OCI-LY7 (cell line): ENCODE results near the gene MCTP2. TPM values are rescaled to one million over a fixed set of nuclear protein-coding genes. Genes with fewer than 3 reads are reported as not detected.

Experiments used
- BruUV-seq: library from RNA; stranded (reverse); fragments of 400-500 nt; replicated peaks from 2 replicates; lab custom pipeline; 2021; lab: Mats Ljungman, UMichigan
- CTCF ChIA-PET: fragments of 300-600 bp; sonication (Branson Sonifier 250); formaldehyde crosslinking; loops from one replicate; lab custom pipeline; 2022; ENCODE audit warnings: antibody characterized with exemption; ENCODE audit not compliant: unreplicated experiment; lab: Charles Lee
- POLR2A ChIA-PET: fragments of 300-600 bp; sonication (Branson Sonifier 250); formaldehyde crosslinking; loops from one replicate; lab custom pipeline; 2022; ENCODE audit warnings: antibody characterized with exemption; lab: Charles Lee
- DNase-seq: peaks from one replicate; pipeline ENCODE4 v3.0.0-alpha.2; 2015; ENCODE audit warnings: low spot score
- H2AFZ ChIP-seq: fragments of 200-600 bp; sonication (generic), shearing (Covaris generic); 2 replicates; pipeline ENCODE4 v1.6.1; 2014; ENCODE audit warnings: mild to moderate bottlenecking, antibody characterized with exemption, low read length, moderate library complexity
- H3K27ac ChIP-seq: fragments of 200-600 bp; sonication (generic); 2 replicates; pipeline ENCODE4 v1.5.1; 2014; ENCODE audit warnings: mixed run types, low read depth, mild to moderate bottlenecking, moderate library complexity, low read length, inconsistent platforms; ENCODE audit not compliant: poor library complexity, severe bottlenecking
- H3K36me3 ChIP-seq: fragments of 200-600 bp; sonication (generic); 2 replicates; pipeline ENCODE4 v1.6.1; 2014; ENCODE audit warnings: mild to moderate bottlenecking, antibody characterized with exemption, low read length, moderate library complexity, mixed read lengths; ENCODE audit not compliant: insufficient read depth
- H3K4me1 ChIP-seq: fragments of 200-600 bp; sonication (generic); 2 replicates; pipeline ENCODE4 v1.5.1; 2014; ENCODE audit warnings: mild to moderate bottlenecking, low read length; ENCODE audit not compliant: insufficient read depth, poor library complexity, severe bottlenecking
- H3K4me2 ChIP-seq: fragments of 200-600 bp; sonication (generic); 2 replicates; pipeline ENCODE4 v1.6.1; 2014; ENCODE audit warnings: mild to moderate bottlenecking, low read length
- H3K4me3 ChIP-seq: fragments of 200-600 bp; sonication (generic); 2 replicates; pipeline ENCODE4 v1.5.1; 2014; ENCODE audit warnings: mild to moderate bottlenecking, low read depth, low read length; ENCODE audit not compliant: poor library complexity, severe bottlenecking
- H3K79me2 ChIP-seq: fragments of 200-600 bp; sonication (generic); 2 replicates; pipeline ENCODE4 v1.6.1; 2016; ENCODE audit warnings: low read depth, mild to moderate bottlenecking, low read length, moderate library complexity, mixed read lengths; ENCODE audit not compliant: insufficient read depth
- H3K9me2 ChIP-seq: fragments of 200-600 bp; sonication (generic); 2 replicates; pipeline ENCODE4 v1.6.1; 2016; ENCODE audit warnings: mild to moderate bottlenecking, low read length, mixed read lengths; ENCODE audit not compliant: insufficient read depth
- H3K9me3 ChIP-seq: fragments of 200-600 bp; sonication (generic); 2 replicates; pipeline ENCODE4 v1.6.1; 2014; ENCODE audit warnings: mild to moderate bottlenecking, mixed run types, low read length, mixed read lengths
- H4K20me1 ChIP-seq: fragments of 200-600 bp; sonication (generic); 2 replicates; pipeline ENCODE4 v1.6.1; 2014; ENCODE audit warnings: mild to moderate bottlenecking, antibody characterized with exemption, low read length, moderate library complexity, mixed read lengths; ENCODE audit not compliant: insufficient read depth
- EZH2phosphoT487 ChIP-seq: fragments of 200-600 bp; sonication (generic); IDR thresholded peaks from 2 replicates; pipeline ENCODE4 v1.6.1; 2018; ENCODE audit warnings: low read depth, borderline replicate concordance, mild to moderate bottlenecking, mixed run types, antibody characterized with exemption, low read length, moderate library complexity, mixed read lengths
- intact Hi-C: fragments of 100-400 bp; cut with micrococcal nuclease; formaldehyde crosslinking; loops from one replicate; pipeline ENCODE4 v1.10.0; 2022; ENCODE audit not compliant: unreplicated experiment
- total RNA-seq, 2 experiments: library from RNA; depleted of rRNA in 1 of 2; stranded (reverse); fragments of >200 nt in 1 of 2; shearing (Covaris generic) in 1 of 2; gene quantifications; 2 replicates each; pipeline ENCODE4 v1.2.3, GENCODE V29; 2014 to 2022
- TF ChIP-seq, protein P1 (sequence below): fragments of 200-600 bp; sonication (generic); conservative IDR thresholded peaks from 2 replicates; pipeline ENCODE4 v1.5.1; 2014; ENCODE audit warnings: mild to moderate bottlenecking, antibody characterized with exemption, low read length, moderate library complexity, mixed read lengths

MCTP2 gene
- total RNA-seq, 2 experiments from 2014 or later: 73.2 to 90.6 TPM

DNA sequence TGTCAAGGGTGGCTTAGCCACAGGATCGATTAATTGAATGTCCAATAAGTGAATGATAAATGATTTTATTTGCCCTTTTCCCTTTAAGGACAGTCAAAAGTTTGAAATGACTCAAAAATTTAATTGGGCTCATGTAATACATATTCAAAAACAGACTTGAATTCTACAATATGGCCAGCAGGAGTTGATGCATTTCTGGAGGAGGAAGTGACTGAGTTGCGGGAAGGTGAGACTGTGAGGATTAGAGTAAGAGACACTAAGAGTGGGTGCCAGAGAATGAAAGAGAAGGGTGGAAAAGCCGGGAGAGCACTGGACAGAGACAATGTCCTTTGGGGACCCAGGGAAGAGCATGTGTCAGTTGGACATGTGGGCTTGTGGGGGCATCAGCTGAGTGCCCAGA is 83.3 kb downstream of the MCTP2 start:
- Histone ChIP-seq H3K4me3 (no peak overlapping the region), H2AFZ (no peak overlapping the region), H3K79me2 (peaks cover 12% of the 10 kb centered on the region; the same call in 1 of the 2 replicates), H3K4me2 (no peak overlapping the region), H3K9me2 (no peaks in the 10 kb centered on the region), H4K20me1 (no peaks in the 10 kb centered on the region), H3K27ac (no peak overlapping the region), H3K4me1 (peaks cover 14% of the 10 kb centered on the region), H3K9me3 (peaks cover 2% of the 10 kb centered on the region; the same call in 1 of the 2 replicates), H3K36me3 (peaks cover 89% of the 10 kb centered on the region)
- TF ChIP-seq EZH2phosphoT487: no peak
- TF ChIP-seq, protein P1, sequence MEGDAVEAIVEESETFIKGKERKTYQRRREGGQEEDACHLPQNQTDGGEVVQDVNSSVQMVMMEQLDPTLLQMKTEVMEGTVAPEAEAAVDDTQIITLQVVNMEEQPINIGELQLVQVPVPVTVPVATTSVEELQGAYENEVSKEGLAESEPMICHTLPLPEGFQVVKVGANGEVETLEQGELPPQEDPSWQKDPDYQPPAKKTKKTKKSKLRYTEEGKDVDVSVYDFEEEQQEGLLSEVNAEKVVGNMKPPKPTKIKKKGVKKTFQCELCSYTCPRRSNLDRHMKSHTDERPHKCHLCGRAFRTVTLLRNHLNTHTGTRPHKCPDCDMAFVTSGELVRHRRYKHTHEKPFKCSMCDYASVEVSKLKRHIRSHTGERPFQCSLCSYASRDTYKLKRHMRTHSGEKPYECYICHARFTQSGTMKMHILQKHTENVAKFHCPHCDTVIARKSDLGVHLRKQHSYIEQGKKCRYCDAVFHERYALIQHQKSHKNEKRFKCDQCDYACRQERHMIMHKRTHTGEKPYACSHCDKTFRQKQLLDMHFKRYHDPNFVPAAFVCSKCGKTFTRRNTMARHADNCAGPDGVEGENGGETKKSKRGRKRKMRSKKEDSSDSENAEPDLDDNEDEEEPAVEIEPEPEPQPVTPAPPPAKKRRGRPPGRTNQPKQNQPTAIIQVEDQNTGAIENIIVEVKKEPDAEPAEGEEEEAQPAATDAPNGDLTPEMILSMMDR: no peak
- DNase-seq: no peak
- ChIA-PET POLR2A (interaction anchor here (0.7 kb wide), 1 partner anchor 152 kb away, joined by 3 read pairs; no protein-coding TSS in a partner anchor), CTCF (no interaction called here)
- intact Hi-C loops: loop anchor here (5.0 kb wide), 1 partner anchor 37 kb away; no protein-coding TSS in a partner anchor
- BruUV-seq: no TSS peak

DNA sequence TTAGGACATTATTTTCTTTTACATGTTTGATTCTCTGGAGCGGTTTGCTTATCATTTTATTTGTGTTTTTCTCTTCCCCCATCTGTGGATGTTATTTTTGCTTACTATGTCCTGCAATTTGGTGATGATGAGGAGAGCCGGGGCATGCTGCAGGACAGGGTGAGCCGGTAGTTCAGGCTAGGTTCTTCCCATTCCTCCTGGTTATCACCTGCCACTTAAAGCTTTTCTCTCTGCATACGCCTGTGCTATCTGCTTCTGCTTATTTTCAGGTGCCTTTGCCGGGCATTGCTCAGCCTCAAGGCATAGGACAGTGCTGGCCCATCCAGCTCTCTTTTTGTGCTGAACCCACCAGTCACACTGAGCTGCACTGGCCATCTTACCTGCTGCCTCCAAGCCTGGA is 85.8 kb downstream of the MCTP2 start:
- H3K79me2 ChIP-seq: peaks cover under 1% of the 10 kb centered on the region; the same call in 1 of the 2 replicates
- no peaks in the 10 kb centered on the region for H3K9me2 ChIP-seq
- TF ChIP-seq, protein P1: no peak
- no peak for TF ChIP-seq EZH2phosphoT487
- no peak overlapping the region for H2AFZ ChIP-seq
- peaks cover 96% of the 10 kb centered on the region for H3K36me3 ChIP-seq
- DNase-seq: no peak
- no TSS peak for BruUV-seq
- no peak overlapping the region for H3K27ac ChIP-seq
- H3K4me2 ChIP-seq: no peak overlapping the region
- CTCF ChIA-PET: no interaction called here
- H3K4me3 ChIP-seq: no peak overlapping the region
- POLR2A ChIA-PET: interaction anchor here (0.7 kb wide), 1 partner anchor 527 kb away, joined by 3 read pairs; no protein-coding TSS in a partner anchor
- H4K20me1 ChIP-seq: no peaks in the 10 kb centered on the region
- intact Hi-C loops: loop anchor here (5.0 kb wide), 1 partner anchor 40 kb away; no protein-coding TSS in a partner anchor
- peaks cover 14% of the 10 kb centered on the region for H3K4me1 ChIP-seq
- H3K9me3 ChIP-seq: no peaks in the 10 kb centered on the region

DNA sequence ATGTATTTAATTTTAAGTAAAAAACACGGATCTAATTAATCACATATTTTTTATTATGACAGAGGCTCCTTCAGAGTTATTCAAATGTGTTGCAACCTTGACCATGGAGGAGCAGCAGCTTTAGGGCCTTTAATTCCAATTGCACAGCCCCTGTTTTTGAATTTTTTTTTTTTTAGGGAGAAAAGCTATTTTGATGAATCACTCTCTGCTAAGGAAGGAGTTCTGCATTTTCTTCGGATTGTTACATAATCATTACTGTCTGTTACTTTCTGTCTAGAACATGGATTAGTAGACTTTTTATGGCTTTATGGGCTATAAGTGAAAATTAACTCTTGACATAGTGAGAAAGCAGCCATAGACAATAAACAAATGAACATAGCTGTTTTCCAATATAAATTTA is 90.8 kb downstream of the MCTP2 start:
- DNase-seq: no peak
- Histone ChIP-seq H3K9me3 (no peaks in the 10 kb centered on the region), H3K4me1 (peaks cover 24% of the 10 kb centered on the region), H3K4me2 (no peak overlapping the region), H3K4me3 (no peak overlapping the region), H4K20me1 (no peaks in the 10 kb centered on the region), H3K79me2 (peaks cover 9% of the 10 kb centered on the region; the same call in 1 of the 2 replicates), H3K36me3 (peaks cover 68% of the 10 kb centered on the region), H2AFZ (no peak overlapping the region), H3K27ac (no peak overlapping the region), H3K9me2 (no peaks in the 10 kb centered on the region)
- intact Hi-C loops: no loop called here
- BruUV-seq: no TSS peak
- ChIA-PET CTCF (interaction anchor here (1.6 to 2.1 kb wide), 2 partner anchors 35 to 92 kb away, joined by 4 to 7 read pairs; no protein-coding TSS in a partner anchor), POLR2A (interaction anchor here (0.6 to 2.9 kb wide), 5 partner anchors 13 to 156 kb away, joined by 3 to 20 read pairs (median 4); partner anchors contain the start of gene MCTP2)
- TF ChIP-seq, protein P1: no peak
- no peak for TF ChIP-seq EZH2phosphoT487
